HG02571 (cell line): ENCODE results near the gene LASP1NB.

Source experiments
- ATAC-seq: cut with Tn5 transposase; IDR thresholded peaks from one replicate; pipeline ENCODE4 v1.9.1; 2021; ENCODE audit warnings: mild to moderate bottlenecking, moderate library complexity; ENCODE audit not compliant: unreplicated experiment

LASP1NB gene

GRCh38 chr17:38925263-38925995 is at the start of gene LASP1NB:
TSS of gene LASP1NB (plus strand) at chr17:38925614.
- ATAC-seq, result no peak

- ATAC-seq, result no peak
Measured at GRCh38 chr17:38877130-38877851, 48.1 kb upstream of the LASP1NB start.

DNA sequence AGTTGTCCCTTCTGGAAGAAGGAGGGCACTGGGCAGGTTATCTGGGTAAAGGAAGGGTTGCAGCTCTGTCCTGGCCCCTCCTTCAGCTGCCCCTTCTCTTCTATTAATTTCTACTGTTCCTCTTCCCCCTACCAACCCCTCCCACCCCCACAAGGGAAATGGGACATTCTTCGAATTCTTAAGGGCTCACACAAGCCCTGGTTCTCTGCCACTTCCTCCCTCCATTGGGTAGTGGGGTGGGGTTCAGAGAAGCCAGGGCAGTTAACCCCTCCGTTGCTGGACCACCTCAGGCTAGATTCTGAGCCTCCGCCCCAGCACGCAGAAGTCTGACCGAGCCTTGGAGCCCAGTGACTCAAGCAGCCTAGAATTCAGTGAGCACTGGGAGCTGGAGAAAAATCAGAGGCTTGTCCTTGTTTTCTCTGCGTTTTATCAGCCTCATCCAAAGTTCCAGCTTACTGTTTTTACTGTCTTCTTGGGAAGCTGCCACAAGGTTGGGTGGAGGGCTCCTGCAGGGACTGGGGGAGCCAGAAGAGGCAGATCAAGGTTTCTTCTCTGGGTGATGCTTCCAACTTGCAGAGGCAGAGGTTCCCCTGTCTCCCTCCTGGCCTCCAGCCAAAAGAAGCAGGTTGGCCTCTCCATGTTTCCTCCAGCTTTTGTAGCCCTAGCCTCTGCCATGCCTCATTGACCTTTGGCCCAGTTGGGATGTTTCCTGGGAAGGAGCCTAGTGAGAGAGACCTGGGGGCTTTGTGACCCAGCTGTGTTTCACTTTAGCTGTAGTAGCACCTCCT is 45.3 kb upstream of the LASP1NB start:
- ATAC-seq, result no peak

- no peak for ATAC-seq
Measured at GRCh38 chr17:38881600-38882191, 43.7 kb upstream of the LASP1NB start.

- no peak for ATAC-seq
Measured at GRCh38 chr17:38882870-38883269, 42.5 kb upstream of the LASP1NB start.

GRCh38 chr17:38883592-38884526 is 41.6 kb upstream of the LASP1NB start:
- no peak for ATAC-seq

- no peak for ATAC-seq
Measured at GRCh38 chr17:38885044-38885727, 40.2 kb upstream of the LASP1NB start.

GRCh38 chr17:38885728-38886642 is 39.4 kb upstream of the LASP1NB start:
- ATAC-seq, result no peak

DNA sequence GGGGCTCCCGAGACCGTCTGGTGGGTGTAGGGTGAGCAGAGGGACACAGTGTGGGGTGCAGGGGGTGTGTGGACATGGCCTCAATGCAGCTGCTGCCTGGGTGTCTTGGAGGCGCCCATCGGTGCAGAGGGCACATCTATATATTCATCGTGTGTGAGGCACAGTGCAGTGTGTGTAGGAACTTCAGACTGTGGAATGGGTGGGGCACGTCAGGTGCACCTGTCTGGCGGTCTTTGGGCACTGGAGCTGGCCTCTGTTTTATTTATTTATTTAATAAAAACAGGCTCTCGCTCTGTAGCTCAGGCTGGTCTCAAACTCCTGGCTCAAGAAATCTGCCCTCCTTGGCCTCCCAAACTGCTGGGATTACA is 38.8 kb upstream of the LASP1NB start:
- no peak for ATAC-seq

- no peak for ATAC-seq
Measured at GRCh38 chr17:38888842-38889241, 36.6 kb upstream of the LASP1NB start.

GRCh38 chr17:38889745-38890409 is 35.5 kb upstream of the LASP1NB start:
- ATAC-seq, result no peak

- no peak for ATAC-seq
Measured at GRCh38 chr17:38890410-38890746, 35.0 kb upstream of the LASP1NB start.

DNA sequence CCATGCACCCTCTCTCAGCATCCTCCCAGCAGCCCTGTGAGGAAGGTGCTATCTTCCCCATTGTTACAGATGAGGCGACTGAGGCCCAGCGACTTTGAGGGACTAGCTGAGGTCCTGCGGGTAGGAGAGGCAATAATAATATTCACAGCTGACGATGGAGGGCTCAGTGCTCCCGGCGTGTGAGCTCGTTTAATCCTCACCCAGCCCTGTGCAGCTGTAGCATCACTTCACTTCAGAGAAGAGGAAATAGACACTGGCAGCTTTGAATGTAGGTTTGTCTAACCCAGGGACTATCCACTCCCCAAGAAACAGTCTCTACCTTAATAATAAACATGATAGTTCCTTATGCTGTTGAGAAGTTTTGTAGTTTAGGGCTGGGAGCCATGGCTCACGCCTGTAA is 34.0 kb upstream of the LASP1NB start:
- no peak for ATAC-seq

GRCh38 chr17:38892083-38892482 is 33.3 kb upstream of the LASP1NB start:
- no peak for ATAC-seq

DNA sequence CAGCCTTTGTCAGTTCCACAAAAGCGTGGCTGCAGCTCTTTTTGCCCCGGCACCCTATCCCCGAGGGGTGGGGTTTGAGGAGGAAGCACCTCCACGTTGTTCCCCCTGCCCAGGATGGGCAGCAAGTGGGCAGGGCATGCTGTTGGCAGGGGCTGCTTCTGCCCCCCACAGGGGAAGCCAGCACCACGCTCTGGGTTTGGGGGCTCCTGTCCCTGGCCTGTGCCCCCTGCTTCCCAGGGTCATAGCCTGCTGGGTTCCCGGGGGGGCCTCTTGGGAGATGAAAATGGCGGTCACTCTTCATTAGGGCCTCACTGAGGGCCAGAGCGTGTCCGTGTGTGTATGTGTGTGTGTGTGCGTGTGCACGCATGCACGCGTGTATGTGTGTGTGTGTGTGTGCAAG is 32.8 kb upstream of the LASP1NB start:
- no peak for ATAC-seq

DNA sequence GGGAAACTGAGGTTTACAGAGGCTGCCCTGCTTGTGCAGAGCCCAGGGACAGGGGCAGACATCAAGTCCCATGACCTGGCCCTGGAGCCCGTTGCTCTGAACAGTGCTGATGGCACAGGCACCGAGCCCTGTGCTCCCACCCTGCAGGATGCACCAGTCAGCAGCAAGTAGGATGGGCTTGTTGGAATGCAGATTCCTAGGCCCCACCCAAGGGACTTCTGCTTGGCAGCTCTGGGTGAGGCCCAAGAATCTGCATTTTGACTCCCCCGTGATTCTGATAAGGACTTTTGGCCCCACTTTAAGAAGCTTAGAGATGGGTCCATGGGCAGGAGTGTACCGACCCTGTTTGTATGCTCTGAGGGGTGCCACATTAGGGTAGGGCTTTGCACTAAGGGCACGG is 32.3 kb upstream of the LASP1NB start:
- no peak for ATAC-seq

DNA sequence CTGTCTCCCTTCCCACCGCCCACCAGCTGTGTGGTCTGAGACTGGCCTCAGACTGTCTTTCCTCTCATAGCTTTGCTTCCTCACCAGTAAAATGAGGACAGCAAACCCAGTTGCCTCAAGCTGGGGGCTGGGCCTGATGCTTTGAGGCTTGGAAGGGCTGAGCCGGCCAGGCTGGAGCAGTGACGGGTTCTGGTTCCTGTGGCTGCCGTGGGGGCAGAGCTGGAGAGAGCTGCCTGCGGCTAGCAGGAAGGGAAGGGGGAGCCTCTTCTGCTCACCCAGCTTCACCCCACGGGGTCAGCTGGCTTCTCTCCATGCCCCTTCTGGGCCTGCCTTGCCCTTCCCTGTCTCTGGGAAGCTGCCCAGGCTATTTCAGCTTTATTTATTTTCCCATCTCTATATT is 31.8 kb upstream of the LASP1NB start:
- ATAC-seq, result no peak

DNA sequence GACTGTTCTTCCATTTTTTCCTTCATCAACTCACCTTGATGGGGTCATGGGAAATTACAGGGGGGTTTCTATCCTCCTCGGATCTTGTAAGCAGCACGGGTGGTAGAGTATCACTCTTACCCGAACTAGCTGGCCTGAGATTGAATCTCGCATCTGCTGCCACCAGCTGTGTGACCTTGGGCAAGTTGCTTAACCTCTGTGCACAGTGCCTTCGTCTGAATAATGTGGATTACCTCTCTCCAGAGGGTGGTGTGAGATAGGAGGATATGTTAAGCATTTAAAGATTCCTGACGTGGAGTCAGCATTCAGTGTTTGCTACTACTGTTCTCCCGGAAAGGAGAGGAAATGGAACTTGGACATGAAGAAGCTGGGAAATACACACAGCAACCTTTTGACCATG is 31.1 kb upstream of the LASP1NB start:
- ATAC-seq, result no peak
